Measurements from ENCODE around the gene CHAT.
A peak's percentile ranks its signal among the peaks of the same experiment; 100 is the strongest.

CHAT gene

DNA sequence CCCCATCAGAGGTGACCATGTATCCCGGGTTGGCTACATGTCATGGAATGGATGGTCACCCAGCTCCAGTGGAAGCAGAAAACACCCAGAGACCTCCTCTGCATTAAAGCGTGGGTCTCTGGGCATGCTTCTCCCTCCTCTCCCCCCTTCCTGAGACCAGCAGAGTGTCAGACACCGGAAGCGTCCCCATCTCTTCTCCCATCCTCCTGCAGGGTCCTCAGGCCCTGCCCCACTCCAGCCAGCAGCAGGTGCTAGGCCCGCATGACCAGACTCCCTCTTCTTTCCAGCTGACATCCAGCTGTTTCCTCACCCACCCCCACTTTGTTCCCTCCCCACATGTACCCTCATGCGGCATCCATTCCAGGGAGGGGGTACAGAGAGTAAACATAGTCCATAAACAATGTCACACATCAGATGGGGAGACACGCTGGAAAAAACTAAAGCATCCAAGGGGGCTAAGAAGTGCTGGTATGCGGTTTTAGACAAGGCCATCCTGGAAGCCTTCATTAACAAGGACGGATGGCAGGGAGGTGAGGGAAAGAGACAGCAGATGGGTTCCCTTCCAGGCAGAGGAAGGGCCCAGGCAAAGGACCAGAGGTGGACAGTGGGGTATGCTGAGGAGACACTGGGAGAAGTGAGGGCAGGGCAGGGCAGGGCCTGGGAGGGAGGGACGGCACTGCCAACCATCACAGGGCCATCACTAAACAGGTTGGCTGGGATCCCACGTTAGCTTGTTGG, 16.2 kb upstream of the CHAT start:
- no peak for DNase-seq

DNA sequence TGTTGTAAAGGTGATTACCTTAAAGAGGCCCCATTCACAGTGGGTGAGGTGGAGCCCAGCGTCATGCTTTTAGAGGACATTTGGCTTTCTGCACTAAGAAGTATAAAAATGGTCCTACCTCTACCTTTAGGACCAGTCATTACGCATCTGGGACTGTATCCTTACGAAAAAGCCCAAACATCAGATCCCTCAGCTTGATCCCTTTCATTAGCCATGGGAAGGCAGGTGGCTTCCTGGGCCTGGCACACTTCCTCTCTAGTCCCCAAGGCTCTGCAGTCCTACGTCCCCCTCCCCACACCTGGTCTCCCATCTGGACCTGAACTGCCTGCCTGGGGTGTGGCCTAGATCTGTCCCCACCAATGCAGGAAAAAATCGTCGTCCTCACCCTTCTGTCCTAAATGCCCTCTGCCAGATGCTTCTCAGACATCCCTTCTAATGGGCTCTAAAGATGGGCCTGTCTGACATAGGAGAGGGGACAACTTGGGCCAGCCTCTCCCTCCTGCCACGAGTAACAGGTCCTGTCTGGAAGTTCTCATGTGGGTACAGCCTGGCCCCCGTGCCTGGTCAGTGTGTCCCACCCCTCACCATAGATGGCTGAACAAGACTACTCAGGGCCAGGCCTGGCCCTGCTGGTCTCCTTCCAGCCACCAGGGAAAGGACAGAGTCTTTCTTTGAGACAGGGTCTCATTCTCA, 15.5 kb upstream of the CHAT start:
- no peak for DNase-seq

- no peak for DNase-seq
Observed at GRCh38 chr10:49598986-49599385, 14.9 kb upstream of the CHAT start.

DNA sequence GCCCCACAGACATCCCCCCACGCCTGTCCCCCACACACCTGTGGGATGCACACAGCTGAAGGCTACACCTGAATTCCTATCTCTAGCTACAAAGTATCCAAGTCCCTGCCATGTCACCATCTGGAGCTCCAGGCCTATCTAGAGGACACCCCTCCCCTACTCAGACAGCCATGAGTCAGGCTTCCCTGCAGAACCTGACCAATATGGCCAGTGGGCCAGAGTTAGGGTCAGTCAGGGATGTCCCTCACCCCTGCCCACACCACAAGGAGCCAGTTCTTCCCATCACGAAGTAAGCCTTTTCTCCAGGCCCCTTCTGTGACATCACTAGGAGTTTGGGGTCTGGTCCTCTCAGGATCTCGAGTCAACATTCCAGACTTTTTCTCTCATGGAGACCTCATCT, 14.3 kb upstream of the CHAT start:
- DNase-seq = no peak

- DNase-seq = no peak
Observed at GRCh38 chr10:49600046-49600445, 13.8 kb upstream of the CHAT start.

DNA sequence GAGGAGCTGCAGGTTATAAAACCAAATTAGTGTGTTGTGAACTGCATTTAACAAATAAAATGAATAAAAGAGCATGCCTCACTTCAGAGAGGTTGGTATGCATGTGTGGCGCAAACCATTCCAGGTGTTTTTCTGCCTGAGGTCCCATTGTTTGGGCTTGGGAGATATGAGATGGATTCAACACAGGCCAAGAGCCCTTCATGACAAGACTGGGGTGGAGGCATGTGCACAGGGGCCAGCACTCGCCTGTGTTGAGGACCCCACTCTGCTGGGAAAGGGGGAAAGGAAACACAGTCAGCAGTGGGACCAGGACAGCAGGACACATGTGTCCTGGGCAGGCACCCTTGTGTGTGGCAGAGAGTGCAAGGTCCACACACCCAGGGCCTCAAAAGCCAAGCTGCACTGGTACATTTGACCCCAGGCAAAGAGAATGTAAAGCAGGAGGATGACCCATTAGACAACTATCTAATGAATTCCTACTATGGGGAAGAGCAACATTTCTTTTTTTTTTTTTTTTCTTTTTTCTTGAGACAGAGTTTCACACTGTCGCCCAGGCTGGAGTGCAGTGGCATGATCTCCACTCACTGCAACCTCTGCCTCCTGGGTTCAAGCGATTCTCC, 12.9 kb upstream of the CHAT start:
- DNase-seq = no peak

DNA sequence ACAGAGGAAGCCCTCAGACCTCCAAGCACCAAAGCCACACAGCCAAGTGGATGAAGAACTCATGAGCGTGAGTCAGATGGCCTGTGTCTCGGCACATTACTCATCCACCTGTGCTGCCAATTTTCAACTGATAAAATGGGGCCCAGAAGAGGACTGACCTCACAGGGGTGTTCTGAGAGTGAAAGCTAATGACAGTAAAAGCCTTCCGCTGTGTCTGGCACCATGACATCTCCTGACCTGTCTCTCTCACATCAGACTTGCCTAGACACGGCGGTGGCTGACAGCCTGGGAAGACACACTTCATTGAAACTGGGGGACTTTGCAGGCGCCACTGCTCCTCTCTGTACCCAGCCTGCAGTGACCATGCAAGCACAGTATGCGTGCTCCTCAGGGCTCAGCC, 12.0 kb upstream of the CHAT start:
- DNase-seq = no peak

DNA sequence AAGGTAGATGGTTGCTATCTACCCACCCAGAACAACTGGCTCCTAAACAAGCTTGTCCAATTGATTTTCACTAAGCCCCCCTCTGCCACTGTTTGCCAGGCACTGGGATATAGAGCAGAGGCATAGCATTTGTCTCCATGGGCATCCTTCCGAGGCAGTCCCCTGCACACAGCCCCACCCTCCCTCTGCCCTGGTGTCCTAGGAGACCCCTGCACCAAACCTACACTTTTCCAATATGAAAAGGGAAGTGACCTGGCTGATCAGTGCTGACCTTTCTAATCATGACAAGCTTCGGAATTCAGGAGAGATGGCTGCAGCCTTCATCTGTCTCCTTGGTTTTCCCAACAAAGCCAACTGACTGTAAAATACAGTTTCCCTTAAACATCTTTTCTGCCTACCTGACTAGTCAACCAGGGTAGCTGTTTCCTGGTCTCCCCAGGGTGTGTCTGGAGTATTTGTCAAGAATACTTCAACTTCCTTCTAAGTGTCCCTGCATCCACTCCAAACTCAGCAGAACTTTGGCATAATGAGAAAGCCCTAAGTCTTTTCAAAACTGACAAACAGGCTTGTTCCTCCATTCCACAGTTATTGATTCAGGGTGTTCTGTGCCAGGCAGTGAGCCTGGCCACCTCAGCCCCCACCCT, 11.3 kb upstream of the CHAT start:
- DNase-seq = no peak

GRCh38 chr10:49605216-49605938, 8.5 kb upstream of the CHAT start:
- no peak for DNase-seq

DNA sequence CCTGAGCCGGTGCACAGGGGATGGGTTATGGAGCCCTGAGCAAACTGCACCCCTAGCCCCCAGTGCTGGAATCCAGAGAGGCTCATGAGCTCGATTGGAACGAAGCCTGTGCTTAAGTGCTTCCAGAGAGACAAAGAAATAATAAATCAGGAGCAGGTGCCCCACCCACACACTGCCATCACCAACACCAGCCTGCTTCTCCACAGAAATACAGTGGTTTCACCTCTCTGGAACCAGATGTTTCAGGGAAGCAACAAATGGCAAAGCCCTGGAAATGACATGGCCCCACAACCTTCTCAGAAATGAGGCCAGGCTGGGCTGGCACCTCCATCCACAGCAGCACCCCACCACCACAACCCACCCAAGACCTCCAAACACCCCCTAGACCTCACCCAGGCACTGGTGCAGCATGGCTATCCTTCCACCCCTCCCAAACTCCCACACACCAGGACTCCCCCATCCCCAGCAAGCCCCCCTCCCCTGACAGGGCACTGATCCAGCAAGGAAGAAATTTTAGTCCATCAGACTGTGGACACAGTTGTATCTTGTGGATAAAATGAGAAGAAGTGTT, 7.8 kb upstream of the CHAT start:
- no peak for DNase-seq

DNA sequence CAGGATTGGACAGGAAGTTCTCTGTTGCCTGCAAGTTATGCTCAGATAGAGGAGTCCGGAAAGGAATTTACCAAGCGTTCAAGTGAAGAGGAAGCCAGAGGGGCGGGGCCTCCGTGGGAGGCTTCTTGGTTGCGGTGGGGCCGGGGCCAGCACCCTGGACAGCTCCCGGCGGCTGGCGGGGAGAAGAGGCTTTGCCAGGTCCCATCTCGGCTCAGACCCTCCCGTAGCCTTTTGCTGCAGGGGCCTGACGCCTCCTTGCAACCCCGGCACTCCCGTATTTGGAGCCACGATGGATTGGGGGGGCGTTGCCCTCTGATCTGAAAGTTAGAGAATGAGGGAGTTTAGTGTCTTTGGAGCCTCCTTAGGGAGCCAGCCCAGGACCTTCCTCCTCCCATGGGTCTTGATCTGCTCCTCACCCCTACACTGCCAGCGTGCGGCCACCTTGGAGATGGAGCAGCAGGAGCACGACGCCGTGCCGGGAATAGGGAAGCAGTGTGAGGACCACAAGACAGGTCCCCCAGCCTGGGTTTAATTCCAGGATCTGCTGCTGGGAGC, 6.8 kb upstream of the CHAT start:
- DNase-seq = peak; percentile 67

GRCh38 chr10:49608166-49609005, 5.5 kb upstream of the CHAT start:
- DNase-seq = no peak

- DNase-seq = no peak
Observed at GRCh38 chr10:49609006-49609282, 4.9 kb upstream of the CHAT start.

DNA sequence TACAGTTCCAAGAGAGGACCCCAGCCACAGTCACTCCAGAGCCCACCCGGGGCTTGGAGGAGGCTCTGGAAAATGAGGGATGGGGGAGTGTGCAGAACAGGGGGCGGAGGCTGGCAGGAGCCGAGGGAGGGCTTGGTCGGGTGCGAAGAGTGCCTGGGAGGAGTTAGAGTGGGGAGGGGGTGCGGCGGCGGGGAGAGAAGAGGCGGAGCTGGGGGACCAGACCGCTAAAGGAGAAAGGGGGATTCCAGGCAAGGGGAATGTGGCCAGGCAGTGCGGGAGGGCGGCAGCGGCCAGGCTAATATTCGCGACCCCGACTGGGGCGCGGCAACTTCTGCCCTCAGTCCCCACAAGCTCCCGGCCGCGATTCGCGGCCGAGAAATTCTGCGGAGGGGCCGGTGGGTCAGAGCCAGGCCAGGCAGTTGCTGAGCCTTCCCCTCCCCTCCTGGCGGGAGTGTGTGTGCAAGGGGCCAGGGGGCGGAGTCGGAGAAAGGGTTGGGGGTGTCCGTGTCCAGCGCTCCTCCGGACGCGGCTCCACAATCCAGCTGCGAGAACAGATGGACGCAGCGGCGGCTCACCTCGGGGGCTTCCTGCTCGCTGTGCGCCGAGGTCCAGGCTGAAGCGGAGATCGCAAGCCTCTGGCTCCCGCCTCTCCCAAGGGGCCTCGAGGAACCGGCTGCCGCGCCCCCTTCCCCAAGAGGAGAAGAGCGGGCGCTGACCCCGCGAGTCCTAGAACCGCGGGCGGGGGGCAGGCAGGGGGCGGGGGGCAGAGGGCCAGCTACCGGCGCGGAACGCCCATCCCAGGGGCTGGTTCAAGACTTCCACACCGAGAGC, 4.3 kb upstream of the CHAT start:
- no peak for DNase-seq

DNA sequence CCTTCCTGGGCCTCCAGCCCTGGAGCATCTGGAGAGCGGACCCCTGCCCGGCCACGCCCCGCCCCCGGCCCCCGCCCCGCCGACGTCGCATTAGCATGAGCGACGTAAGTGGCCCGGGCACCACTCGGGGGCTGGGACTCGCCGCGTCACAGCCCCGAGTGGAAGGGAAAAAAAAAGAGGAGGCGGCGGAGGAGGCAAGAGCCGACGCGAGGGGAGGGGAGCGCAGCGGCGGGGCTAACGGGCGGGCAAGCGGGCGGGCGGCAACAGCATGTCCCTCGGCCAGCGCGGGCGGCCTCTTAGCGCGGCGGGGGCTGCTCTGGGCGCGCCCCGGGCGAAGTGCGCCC, 3.8 kb upstream of the CHAT start, which contains the start of gene SLC18A3:
Gene SLC18A3 (plus strand): TSS at position 197 of the 344 bp plus-strand sequence. CDS start 431 bp downstream, outside the sequence.
- DNase-seq = no peak

DNA sequence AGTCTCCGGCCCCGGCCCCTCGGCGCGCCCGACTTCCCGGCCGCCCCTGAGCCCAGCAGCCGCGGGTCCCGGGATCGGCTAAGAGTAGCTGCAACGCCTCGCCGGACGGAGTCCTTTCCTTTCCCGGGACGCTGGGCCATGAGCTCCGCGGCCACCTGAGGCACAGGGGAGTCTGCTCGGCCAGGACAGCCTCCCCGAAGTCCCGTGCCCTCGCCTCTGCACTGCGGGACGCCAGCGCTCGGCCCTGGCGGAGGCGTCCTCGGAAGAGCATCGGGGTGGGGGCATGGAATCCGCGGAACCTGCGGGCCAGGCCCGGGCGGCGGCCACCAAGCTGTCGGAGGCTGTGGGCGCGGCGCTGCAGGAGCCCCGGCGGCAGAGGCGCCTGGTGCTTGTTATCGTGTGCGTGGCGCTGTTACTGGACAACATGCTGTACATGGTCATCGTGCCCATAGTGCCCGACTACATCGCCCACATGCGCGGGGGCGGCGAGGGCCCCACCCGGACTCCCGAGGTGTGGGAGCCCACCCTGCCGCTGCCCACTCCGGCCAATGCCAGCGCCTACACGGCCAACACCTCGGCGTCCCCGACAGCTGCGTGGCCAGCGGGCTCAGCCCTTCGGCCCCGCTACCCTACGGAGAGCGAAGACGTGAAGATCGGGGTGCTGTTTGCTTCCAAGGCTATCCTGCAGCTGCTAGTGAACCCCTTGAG, 3.2 kb upstream of the CHAT start:
- no peak for DNase-seq

DNA sequence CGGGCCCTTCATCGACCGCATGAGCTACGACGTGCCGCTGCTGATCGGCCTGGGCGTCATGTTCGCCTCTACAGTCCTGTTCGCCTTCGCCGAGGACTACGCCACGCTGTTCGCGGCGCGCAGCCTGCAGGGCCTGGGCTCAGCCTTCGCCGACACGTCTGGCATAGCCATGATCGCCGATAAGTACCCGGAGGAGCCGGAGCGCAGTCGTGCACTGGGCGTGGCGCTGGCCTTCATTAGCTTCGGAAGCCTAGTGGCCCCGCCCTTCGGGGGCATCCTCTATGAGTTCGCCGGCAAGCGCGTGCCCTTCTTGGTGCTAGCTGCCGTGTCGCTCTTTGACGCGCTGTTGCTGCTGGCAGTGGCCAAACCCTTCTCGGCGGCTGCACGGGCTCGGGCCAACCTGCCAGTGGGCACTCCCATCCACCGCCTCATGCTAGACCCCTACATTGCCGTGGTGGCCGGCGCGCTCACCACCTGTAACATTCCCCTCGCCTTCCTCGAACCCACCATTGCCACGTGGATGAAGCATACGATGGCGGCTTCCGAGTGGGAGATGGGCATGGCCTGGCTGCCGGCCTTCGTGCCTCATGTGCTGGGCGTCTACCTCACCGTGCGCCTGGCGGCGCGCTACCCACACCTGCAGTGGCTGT, 2.5 kb upstream of the CHAT start:
- DNase-seq = no peak

DNA sequence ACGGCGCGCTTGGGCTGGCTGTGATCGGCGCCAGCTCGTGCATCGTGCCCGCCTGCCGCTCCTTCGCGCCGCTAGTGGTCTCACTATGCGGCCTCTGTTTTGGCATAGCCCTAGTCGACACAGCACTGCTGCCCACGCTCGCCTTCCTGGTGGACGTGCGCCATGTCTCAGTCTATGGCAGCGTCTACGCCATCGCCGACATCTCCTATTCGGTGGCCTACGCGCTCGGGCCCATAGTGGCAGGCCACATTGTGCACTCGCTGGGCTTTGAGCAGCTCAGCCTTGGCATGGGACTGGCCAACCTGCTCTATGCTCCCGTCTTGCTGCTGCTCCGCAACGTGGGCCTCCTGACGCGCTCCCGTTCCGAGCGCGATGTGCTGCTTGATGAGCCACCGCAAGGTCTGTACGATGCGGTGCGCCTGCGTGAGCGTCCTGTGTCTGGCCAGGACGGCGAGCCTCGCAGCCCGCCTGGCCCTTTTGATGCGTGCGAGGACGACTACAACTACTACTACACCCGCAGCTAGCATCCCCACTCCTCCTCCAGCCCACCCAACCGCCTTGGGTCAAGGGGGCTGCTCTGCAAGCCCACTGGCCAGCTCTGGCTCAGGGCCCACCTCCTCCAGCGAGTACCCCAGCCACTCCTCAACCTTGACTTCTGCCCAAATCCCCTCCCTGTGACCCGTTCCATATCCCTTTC, 1.9 kb upstream of the CHAT start:
- no peak for DNase-seq
